GM12878 (cell line): Measurements from ENCODE around the gene CORO1C. TPM values are rescaled to one million over a fixed set of nuclear protein-coding genes. Genes with fewer than 3 reads are reported as not detected.
A peak's percentile ranks its signal among the peaks of the same experiment; 100 is the strongest.

Source experiments
- E4F1 ChIP-seq: fragments of 450-650 bp; IDR thresholded peaks from 2 replicates; pipeline ENCODE4 v1.6.1; 2018; ENCODE audit warnings: borderline replicate concordance, mild to moderate bottlenecking; ENCODE audit not compliant: partially characterized antibody
- HSF1 ChIP-seq: fragments of 150-350 bp; IDR thresholded peaks from 2 replicates; pipeline ENCODE4 v1.6.1; 2014; ENCODE audit warnings: mild to moderate bottlenecking, low read depth, low read length
- MLLT1 ChIP-seq: fragments of 450-650 bp; IDR thresholded peaks from 2 replicates; pipeline ENCODE4 v1.6.1; 2016; ENCODE audit warnings: mild to moderate bottlenecking
- NFIC ChIP-seq: IDR thresholded peaks from 2 replicates; pipeline ENCODE4 v1.6.1; 2012; ENCODE audit warnings: low read depth, mild to moderate bottlenecking, inconsistent platforms, low read length, moderate library complexity
- RB1 ChIP-seq: fragments of 450-650 bp; formaldehyde crosslinking; IDR thresholded peaks from 2 replicates; pipeline ENCODE4 v1.6.1; 2017; ENCODE audit warnings: mild to moderate bottlenecking, borderline replicate concordance
- RELB ChIP-seq: fragments of 450-650 bp; IDR thresholded peaks from 2 replicates; pipeline ENCODE4 v1.6.1; 2017; ENCODE audit warnings: low read depth, mild to moderate bottlenecking, moderate library complexity
- SMC3 ChIP-seq: IDR thresholded peaks from 2 replicates; pipeline ENCODE4 v1.6.1; 2011; ENCODE audit warnings: low read length, improper control_type of control experiment, borderline replicate concordance
- USF2 ChIP-seq: IDR thresholded peaks from 2 replicates; pipeline ENCODE4 v1.6.1; 2011; ENCODE audit warnings: low read depth, low read length, improper control_type of control experiment, borderline replicate concordance
- ZBTB11 ChIP-seq: fragments of 450-650 bp; formaldehyde crosslinking; IDR thresholded peaks from 2 replicates; pipeline ENCODE4 v1.5.0; 2022; ENCODE audit warnings: mild to moderate bottlenecking, missing genetic modification characterization
- ZNF687 ChIP-seq: fragments of 450-650 bp; IDR thresholded peaks from 2 replicates; pipeline ENCODE4 v1.6.1; 2017; ENCODE audit warnings: mild to moderate bottlenecking, moderate library complexity
- polyA plus RNA-seq, 11 experiments: library from polyadenylated mRNA; depleted of rRNA in 4 of 11; unstranded in 6 of 11; stranded (reverse) in 5 of 11; fragments of >200 nt; fragmentation: Nextera tagmentation in 4 of 11; fragmentation: Illumina TruSeq in 1 of 11; extraction: Ambion mirVana in 4 of 11; extraction: Trizol in 1 of 11; gene quantifications; 1 replicate in 1 of 11; 2 replicates in 10 of 11; pipeline versions ENCODE4 v1.2.1 to v1.2.3, GENCODE V29; 2011 to 2016; ENCODE audit warnings: inconsistent platforms in 2 of 11, missing spikeins in 2 of 11, low read depth in 1 of 11
- total RNA-seq, 4 experiments: library from RNA; depleted of rRNA in 3 of 4; stranded (reverse); fragments of >200 nt in 3 of 4; fragmentation: Illumina TruSeq in 1 of 4; extraction: Trizol in 1 of 4; gene quantifications; 2 replicates each; pipeline versions ENCODE4 v1.2.1 to v1.2.3, GENCODE V29; 2013 to 2021

Gene CORO1C
- total and polyA plus RNA-seq, 10 of the 15 experiments (the other 5 are each of a cell fraction or from before 2014, with no cell fraction given) = 52.7 to 254 (median 171) TPM

- TF ChIP-seq ZNF687 (peak; percentile 70), USF2 (no peak), ZBTB11 (CRISPR knock-in tag) (no peak), MLLT1 (no peak; the same call in 1 of the 2 replicates), SMC3 (peak; percentile 99), E4F1 (no peak), NFIC (peak; percentile 82), RELB (peak; percentile 64), RB1 (peak; percentile 12; the same call in 1 of the 2 replicates), HSF1 (no peak)
Observed at GRCh38 chr12:108664338-108665258, 66.7 kb downstream of the CORO1C start (continued).
